ENCODE results near the gene LRRC9. TPM values are rescaled to one million over a fixed set of nuclear protein-coding genes. Genes with fewer than 3 reads are reported as not detected.
"Not testable (repeated sequence)": the region's sequence is repeated elsewhere in the genome, so short reads cannot be mapped to it uniquely, and the experiment has no call there.

Gene LRRC9
- total RNA-seq, 6 donors from 2014 or later: 0.30 TPM; not detected in 5

DNA sequence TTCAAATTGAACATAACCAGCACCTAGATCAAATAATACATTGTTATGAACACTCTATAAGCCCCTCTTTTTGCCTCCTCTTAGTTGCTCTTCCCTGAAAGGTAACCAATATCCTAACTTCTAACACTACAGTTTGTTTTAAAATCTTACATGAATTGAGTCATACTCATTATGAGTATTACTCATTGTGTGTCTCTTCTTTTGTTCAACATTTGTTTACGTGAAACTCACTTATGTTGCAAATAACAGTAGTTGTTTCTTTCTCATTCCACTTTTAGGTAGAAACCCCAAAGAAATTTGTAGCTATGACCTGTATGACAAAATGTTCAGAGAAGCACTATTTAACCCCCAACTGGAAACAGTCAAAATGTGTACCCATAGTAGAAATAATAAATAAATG lies 6.6 kb downstream of the LRRC9 start:
- no peaks in the 10 kb centered on the region for H3K27me3 ChIP-seq
- TF ChIP-seq POLR2A (IDR thresholded peaks at IDR 0.05): no peak
- TF ChIP-seq, protein P1, sequence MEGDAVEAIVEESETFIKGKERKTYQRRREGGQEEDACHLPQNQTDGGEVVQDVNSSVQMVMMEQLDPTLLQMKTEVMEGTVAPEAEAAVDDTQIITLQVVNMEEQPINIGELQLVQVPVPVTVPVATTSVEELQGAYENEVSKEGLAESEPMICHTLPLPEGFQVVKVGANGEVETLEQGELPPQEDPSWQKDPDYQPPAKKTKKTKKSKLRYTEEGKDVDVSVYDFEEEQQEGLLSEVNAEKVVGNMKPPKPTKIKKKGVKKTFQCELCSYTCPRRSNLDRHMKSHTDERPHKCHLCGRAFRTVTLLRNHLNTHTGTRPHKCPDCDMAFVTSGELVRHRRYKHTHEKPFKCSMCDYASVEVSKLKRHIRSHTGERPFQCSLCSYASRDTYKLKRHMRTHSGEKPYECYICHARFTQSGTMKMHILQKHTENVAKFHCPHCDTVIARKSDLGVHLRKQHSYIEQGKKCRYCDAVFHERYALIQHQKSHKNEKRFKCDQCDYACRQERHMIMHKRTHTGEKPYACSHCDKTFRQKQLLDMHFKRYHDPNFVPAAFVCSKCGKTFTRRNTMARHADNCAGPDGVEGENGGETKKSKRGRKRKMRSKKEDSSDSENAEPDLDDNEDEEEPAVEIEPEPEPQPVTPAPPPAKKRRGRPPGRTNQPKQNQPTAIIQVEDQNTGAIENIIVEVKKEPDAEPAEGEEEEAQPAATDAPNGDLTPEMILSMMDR (IDR thresholded peaks at IDR 0.05): no peak
- no peak for TF ChIP-seq POLR2AphosphoS5 (IDR thresholded peaks at IDR 0.05)
- TF ChIP-seq EP300 (IDR thresholded peaks at IDR 0.05): no peak
- H3K36me3 ChIP-seq: no peaks in the 10 kb centered on the region
- no peak overlapping the region for H3K27ac ChIP-seq
- DNase-seq (no peak), ATAC-seq (ENCODE audit: low FRiP score in 2 of 2) (no peak)
- WGBS, 2 donors: 79 to 88% methylated on average over 1 of the region's 1 CpG
- no peaks in the 10 kb centered on the region for H3K4me1 ChIP-seq
- no peaks in the 10 kb centered on the region for H3K9me3 ChIP-seq
- no peak overlapping the region for H3K4me3 ChIP-seq

DNA sequence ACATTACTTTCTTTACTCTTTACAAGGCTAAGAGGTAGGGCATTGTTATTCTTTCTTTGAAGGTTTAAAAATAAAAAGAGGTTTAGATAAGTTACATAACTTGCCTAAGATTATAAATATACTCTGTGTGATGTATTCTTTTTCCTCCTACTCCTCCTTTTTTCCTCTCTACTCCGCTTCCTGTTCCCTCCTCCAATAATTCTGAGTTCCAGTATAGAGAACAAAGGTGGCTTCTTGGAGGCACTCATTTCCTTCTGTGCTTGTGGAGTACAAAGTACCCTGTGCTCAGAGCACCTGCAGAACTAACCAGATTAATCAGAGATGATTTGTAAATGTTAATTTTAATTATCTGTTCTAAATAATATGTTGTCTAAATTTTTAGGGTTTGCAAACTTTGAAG lies 11.3 kb downstream of the LRRC9 start:
- WGBS, 2 donors: 64 to 77% methylated on average over 1 of the region's 1 CpG
- no peak for DNase-seq

DNA sequence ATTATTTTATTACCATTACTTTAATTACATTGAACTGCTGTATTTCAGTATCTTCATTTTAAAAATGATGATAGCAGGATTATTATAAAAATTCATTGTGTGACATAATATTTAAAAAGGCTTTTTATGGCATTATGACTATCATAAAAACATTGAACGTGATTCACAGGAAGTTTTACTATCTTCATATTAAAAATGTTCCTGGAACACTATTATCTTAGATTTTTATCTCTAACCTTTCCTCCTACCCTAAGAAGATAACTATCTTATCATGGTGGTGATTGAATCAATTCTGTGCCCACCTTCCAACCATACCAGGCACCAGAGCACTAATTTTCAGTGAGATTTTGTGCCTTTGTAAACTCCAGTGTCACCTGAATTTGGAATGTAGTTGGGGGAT lies 16.2 kb downstream of the LRRC9 start:
- ATAC-seq (ENCODE audit: low FRiP score in 2 of 2): no peak
- no peaks in the 10 kb centered on the region for H3K36me3 ChIP-seq
- H3K4me1 ChIP-seq: no peaks in the 10 kb centered on the region
- no peak for DNase-seq
- H3K27ac ChIP-seq: no peak overlapping the region
- WGBS, 2 donors: 57 to 64% methylated on average over 1 of the region's 1 CpG
- no peak overlapping the region for H3K4me3 ChIP-seq
- no peaks in the 10 kb centered on the region for H3K9me3 ChIP-seq
- H3K27me3 ChIP-seq: no peaks in the 10 kb centered on the region
- TF ChIP-seq POLR2AphosphoS5 (IDR thresholded peaks at IDR 0.05): no peak

More for the DNA sequence above, 11.3 kb downstream of the LRRC9 start:
- TF ChIP-seq EP300 (IDR thresholded peaks at IDR 0.05) (no peak), POLR2A (IDR thresholded peaks at IDR 0.05) (no peak), POLR2AphosphoS5 (IDR thresholded peaks at IDR 0.05) (no peak)
- TF ChIP-seq, protein P1 (IDR thresholded peaks at IDR 0.05): no peak
- Histone ChIP-seq H3K27me3 (no peaks in the 10 kb centered on the region), H3K4me1 (no peaks in the 10 kb centered on the region), H3K4me3 (no peak overlapping the region), H3K36me3 (no peaks in the 10 kb centered on the region), H3K9me3 (no peaks in the 10 kb centered on the region), H3K27ac (no peak overlapping the region)
- ATAC-seq (ENCODE audit: low FRiP score in 2 of 2): no peak

DNA sequence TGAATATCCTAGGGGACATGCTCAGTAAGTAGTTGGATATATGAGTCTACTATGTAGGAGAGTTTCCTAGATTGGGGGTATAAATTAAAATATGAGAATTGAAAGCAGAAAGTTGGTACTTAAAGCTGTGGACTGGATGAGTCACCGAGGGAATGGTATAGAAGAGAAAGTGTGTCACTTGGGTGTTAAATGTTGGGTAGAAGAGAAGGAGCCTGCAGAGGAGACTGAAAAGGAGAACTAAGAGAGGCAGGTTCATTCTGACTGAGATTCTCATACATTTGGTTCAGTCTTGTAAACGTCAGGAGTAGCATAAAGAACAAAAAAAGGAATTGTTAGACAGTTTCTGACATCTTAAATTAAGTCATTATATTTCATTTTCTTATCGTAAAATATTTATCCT lies 19.9 kb downstream of the LRRC9 start:
- Histone ChIP-seq H3K4me3 (no peak overlapping the region), H3K27ac (no peak overlapping the region), H3K36me3 (no peaks in the 10 kb centered on the region), H3K9me3 (no peaks in the 10 kb centered on the region), H3K27me3 (no peaks in the 10 kb centered on the region), H3K4me1 (no peaks in the 10 kb centered on the region)
- no peak for ATAC-seq (ENCODE audit: low FRiP score in 2 of 2)
- 76 to 78% methylated on average over 3 of the region's 3 CpGs for WGBS, 2 donors
- no peak for DNase-seq
- TF ChIP-seq POLR2A (IDR thresholded peaks at IDR 0.05): no peak
- TF ChIP-seq, protein P1 (IDR thresholded peaks at IDR 0.05): no peak
- TF ChIP-seq EP300 (IDR thresholded peaks at IDR 0.05): no peak
- no peak for TF ChIP-seq POLR2AphosphoS5 (IDR thresholded peaks at IDR 0.05)

DNA sequence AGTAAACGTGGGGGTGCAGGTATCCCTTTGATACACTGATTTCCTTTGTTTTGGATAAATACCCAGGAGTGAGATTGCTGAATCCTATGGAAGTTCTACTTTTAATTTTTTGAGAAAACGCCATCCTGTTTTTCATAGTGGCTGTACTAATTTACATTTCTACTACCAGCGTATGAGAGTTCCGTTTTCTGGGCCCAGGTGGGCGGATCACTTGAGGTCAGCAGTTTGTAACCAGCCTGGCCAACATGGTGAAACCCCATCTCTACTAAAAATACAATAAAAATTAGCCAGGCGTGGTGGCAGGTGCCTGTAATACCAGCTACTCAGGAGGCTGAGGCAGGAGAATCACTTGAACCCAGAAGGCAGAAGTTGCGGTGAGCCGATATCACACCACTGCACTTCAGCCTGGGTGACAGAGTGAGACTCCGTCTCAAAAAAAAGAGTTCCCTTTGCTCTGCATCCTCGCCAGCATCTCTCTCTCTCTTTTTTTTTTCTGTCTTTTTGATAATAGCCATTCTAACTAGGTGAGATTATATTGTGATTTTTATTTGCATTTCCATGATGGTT lies 22.4 kb downstream of the LRRC9 start:
- not testable (repeated sequence) for H3K27me3 ChIP-seq; ATAC-seq (ENCODE audit: low FRiP score in 2 of 2); H3K4me3 ChIP-seq; H3K4me1 ChIP-seq; H3K9me3 ChIP-seq; H3K36me3 ChIP-seq; H3K27ac ChIP-seq; DNase-seq
- whole genome bisulfite sequencing, 2 donors: 85 to 90% methylated on average over 10 of the region's 10 CpGs

DNA sequence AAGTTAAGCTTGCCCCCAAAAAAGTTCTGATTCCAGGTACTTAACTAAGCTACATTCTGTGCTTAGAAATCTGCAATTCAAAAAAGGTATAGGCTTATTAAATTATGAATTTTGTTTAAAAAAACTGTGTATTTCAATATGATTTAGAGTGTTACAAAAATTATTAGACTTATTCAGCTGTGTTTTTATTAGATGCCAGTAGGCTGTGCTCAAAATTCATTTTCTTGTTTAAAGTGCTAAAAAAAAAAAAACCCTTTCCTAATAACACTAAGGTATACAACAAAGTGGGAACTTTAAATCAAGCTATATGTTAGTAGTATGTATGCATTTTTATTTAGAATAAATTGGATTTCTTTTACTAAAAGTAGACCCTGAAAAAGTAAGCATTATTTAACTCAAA lies 25.0 kb downstream of the LRRC9 start:
- Histone ChIP-seq H3K4me1 (no peaks in the 10 kb centered on the region), H3K36me3 (no peaks in the 10 kb centered on the region), H3K4me3 (no peak overlapping the region), H3K27me3 (no peaks in the 10 kb centered on the region), H3K27ac (no peak overlapping the region), H3K9me3 (no peaks in the 10 kb centered on the region)
- TF ChIP-seq POLR2AphosphoS5 (IDR thresholded peaks at IDR 0.05) (no peak), EP300 (IDR thresholded peaks at IDR 0.05) (no peak), POLR2A (IDR thresholded peaks at IDR 0.05) (no peak)
- TF ChIP-seq, protein P1 (IDR thresholded peaks at IDR 0.05): no peak
- DNase-seq: no peak
- ATAC-seq (ENCODE audit: low FRiP score in 2 of 2): no peak

DNA sequence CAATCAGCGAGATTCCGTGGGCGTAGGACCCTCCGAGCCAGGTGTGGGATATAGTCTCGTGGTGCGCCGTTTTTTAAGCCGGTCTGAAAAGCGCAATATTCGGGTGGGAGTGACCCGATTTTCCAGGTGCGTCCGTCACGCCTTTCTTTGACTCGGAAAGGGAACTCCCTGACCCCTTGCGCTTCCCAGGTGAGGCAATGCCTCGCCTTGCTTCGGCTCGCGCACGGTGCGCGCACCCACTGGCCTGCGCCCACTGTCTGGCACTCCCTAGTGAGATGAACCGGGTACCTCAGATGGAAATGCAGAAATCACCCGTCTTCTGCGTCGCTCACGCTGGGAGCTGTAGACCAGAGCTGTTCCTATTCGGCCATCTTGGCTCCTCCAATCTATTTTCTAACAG lies 32.2 kb downstream of the LRRC9 start:
- not testable (repeated sequence) for DNase-seq; H3K36me3 ChIP-seq; H3K27me3 ChIP-seq; H3K4me3 ChIP-seq; ATAC-seq (ENCODE audit: low FRiP score in 2 of 2); H3K27ac ChIP-seq; H3K4me1 ChIP-seq; H3K9me3 ChIP-seq
- 86 to 94% methylated on average over 20 to 23 of the region's 30 CpGs for WGBS, 2 donors

DNA sequence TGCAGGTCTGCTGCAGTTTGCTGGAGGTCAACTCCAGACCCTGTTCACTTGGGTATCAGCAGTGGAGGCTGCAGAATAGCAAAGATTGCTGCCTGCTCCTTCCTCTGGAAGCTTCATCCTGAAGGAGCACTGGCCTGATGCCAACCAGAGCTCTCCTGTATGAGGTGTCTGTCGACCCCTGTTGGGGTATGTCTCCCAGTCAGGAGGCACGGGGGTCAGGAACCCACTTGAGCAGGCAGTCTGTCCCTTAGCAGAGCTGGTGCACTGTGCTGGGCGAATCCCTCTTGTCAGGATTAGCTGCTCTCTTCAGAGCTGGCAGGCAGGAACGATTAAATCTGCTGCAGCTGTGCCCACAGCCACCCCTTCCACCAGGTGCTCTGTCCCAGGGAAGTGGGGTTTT lies 37.9 kb downstream of the LRRC9 start:
- not testable (repeated sequence) for H3K27me3 ChIP-seq; H3K9me3 ChIP-seq; ATAC-seq (ENCODE audit: low FRiP score in 2 of 2); H3K4me1 ChIP-seq; H3K27ac ChIP-seq; DNase-seq; H3K36me3 ChIP-seq; H3K4me3 ChIP-seq
- 83% methylated on average over 4 of the region's 4 CpGs; no CpG with 5 or more reads in 1 of the 2 donors for WGBS, 2 donors

Data from upper lobe of left lung (tissue), 6 donors.